M059J (cell line): ENCODE results near the gene BYSL. TPM values are rescaled to one million over a fixed set of nuclear protein-coding genes. Genes with fewer than 3 reads are reported as not detected.

Experiments used
- DNase-seq: peaks from one replicate; pipeline ENCODE4 v3.0.0-alpha.2; 2012; ENCODE audit warnings: low read depth
- total RNA-seq: library from RNA; depleted of rRNA; stranded (reverse); fragments of >200 nt; shearing (Covaris generic); gene quantifications from 2 replicates; pipeline ENCODE4 v1.2.3, GENCODE V29; 2014; rRNA removed

Gene BYSL, protein sequence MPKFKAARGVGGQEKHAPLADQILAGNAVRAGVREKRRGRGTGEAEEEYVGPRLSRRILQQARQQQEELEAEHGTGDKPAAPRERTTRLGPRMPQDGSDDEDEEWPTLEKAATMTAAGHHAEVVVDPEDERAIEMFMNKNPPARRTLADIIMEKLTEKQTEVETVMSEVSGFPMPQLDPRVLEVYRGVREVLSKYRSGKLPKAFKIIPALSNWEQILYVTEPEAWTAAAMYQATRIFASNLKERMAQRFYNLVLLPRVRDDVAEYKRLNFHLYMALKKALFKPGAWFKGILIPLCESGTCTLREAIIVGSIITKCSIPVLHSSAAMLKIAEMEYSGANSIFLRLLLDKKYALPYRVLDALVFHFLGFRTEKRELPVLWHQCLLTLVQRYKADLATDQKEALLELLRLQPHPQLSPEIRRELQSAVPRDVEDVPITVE
- total RNA-seq: 16.0 and 19.2 TPM in 2 replicates

DNA sequence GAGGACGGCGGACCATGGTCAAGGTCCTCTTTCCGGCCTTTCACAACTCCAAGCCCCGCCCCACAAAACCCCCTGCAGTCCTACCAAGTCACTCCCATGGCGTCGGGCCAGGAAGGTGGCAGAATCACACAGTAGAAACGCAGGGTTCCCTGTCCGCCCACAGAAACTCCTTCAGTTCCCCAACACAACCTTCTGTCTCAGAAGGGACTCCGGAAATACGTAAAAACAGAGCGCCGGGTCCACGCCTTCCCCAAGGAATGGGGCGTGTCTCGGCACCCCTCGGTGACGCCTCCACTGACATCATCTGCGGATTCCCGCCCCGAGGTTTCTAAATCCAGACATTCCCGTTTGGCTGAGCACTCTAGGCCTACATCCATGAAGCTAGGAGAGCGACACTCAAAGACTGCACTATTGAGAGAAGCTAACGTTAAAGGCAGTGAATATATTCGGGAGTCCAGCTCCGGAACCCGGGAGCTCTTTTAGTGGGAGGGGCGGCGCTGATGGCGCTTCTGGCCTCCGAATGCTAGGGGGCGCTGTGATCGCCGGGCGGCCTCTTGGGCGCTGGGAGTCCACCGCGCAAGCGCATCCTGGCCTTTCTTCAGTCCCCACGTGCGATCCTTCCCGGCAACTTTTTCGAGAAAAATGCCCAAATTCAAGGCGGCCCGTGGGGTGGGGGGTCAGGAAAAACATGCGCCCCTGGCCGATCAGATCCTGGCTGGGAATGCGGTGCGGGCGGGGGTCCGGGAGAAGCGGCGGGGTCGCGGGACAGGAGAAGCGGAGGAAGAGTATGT is at the start of gene BYSL, which contains the start of gene MED20:
Gene BYSL, plus strand, starts transcription at position 579 of the 791 bp plus-strand sequence. Its CDS starts 64 bp downstream, at position 643.
Gene MED20, minus strand, starts transcription at position 219 of the 791 bp plus-strand sequence. Its CDS starts 121 bp downstream, at position 98.
- peak; percentile 99 for DNase-seq

DNA sequence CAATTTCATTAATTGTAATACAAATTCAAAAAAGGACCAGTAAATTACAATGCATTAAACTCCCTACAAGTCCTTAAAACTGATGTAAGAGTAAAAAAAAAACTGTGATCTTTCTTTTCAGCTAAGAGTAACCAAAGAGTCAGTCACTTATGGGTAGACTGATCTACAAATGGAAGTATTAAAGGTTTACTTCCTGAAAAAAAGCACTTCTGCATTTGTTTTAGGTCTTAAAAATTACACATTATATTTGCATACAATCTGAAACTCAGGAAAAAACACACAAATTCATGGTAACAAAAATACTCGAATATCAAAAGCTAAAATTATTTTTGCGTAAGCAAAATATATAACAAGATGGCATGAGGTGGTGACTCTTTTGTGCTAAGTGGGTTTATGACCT is 49.6 kb upstream of the BYSL start:
- no peak for DNase-seq

DNA sequence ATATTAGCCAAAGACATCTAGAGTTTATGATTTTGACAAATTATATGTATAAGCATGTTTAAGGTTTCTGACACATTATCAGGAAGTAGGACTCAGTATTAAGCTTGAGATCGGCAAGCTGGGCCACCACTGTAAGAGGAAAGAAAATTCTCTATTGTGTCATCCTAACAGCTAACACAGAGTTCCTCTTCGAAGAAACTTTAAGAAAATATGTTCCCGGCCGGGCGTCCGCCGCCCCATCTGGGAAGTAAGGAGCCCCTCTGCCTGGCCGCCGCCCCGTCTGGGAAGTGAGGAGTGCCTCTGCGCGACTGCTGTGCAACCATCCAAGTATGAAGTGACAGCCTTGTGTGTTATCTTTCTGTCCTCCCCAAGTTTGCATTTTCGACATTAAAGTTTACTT is 49.2 kb upstream of the BYSL start:
- DNase-seq: no peak

DNA sequence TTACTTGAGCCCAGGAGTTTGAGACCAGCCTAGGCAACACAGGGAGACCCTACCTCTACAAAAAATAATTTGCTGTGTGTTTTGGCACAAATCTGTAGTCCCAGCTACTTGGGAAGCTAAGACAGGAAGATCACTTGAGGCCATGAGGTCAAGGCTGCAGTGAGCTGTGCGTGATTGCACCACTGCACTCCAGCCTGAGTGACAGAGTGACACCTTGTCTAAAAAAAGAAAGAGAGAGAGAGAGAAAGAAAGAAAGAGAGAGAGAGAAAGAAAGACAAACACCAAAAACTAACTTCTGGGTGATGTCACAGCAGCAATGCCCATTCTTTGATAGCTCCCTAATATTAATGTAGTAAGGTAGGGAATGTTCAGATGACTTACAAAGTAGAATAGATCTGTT is 46.6 kb upstream of the BYSL start:
- DNase-seq: no peak

DNA sequence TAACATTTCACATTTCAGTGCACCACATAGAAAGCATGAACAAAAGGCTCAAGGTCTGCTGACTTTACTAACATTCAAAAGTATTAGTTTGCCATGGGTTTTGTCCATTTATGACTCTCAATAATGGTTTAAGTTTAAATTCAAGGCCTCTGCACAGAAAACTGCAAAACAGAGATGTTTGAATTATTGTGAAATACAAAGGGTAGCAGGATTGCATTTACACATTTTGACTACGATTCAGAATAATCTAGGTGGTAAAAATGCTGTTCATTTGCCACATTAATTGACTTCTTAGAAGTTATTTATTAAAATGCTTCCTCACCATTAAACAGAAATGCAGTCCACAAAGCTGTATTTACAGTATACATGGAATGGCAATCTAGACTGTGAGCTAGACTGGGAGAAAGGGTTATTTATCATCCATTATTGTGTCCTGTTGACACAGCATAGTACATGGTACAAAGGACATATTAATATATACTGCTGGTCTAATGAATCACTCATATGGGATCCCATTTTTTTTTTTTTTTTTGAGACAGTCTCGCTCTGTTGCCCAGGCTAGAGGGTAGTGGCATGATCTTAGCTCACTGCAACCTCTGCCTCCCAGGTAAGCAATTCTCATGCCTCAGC is 44.1 kb upstream of the BYSL start:
- no peak for DNase-seq

DNA sequence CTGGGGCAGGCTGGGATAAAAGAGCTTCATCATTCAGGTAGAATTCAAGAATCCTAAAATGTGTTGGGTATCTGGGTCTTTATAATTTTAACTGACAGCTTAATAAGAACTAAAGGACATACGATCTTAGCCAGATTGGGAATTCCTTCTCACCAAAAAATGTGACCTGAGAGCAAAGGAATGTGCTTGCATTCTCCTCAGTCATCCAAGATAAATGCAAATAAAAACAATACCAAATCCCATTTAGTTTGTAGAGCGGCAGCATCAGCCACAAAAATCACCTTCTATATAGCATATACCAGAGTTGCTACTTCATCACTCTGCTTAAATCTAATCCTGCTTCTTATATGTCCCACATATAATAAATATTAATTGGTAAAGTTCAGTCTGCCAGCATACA is 43.1 kb upstream of the BYSL start:
- peak; percentile 77 for DNase-seq

DNA sequence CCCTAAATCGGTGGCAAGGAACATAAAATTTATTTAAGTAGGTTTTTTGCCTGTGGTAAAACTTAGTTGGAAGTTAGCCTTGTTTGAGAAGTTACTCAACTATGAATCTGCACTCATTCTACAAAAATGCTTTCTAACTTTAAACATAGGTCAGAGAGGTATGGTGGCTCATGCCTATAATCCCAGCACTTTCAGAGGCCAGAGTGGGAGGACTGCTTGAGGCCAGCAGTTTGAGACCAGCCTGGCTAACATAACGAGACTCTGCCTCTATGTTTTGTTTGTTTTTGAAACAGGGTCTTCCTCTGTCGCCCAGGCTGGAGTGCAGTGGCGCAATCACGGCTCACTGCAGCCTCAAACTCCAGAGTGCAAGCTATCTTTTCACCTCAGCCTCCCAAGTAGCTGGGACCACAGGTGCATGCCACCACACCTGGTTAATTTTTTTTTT is 42.3 kb upstream of the BYSL start:
- DNase-seq: peak; percentile 61

DNA sequence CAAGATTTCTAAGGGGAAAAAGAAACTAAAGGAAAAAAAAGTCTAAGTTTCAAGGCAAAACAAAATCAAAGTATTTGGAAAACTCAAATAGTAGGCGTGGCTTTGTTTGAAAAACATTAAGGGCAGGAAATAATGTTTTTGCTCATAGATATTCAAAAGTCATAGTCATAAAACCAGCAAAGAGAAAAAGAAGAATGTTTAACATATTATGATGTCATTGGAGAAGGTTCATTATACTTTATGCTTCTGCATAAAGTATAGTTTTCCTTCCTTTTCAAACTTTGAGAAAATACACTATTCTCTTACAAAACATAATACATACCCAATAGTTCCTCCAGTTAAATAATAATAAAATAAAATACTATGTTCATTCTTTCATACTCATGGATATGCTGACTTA is 39.8 kb upstream of the BYSL start:
- DNase-seq: no peak

DNA sequence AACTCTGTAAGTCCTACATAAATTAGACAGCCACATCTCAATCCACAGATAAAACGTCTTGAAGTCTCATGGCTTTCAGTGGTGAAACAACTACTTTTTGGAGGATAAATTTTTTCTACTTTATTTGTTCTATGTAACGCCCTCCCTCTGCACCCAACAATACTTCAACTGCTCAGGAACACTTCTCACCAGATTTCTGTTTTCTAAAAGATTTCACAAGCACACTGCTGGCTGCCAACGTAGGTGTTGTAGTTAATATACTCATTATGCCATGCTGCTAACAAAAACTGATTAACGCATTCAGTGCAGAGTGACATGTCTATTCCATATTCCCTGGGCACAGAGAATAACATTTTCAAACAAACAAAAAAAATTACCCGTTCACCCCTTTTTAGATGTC is 36.3 kb upstream of the BYSL start:
- no peak for DNase-seq

DNA sequence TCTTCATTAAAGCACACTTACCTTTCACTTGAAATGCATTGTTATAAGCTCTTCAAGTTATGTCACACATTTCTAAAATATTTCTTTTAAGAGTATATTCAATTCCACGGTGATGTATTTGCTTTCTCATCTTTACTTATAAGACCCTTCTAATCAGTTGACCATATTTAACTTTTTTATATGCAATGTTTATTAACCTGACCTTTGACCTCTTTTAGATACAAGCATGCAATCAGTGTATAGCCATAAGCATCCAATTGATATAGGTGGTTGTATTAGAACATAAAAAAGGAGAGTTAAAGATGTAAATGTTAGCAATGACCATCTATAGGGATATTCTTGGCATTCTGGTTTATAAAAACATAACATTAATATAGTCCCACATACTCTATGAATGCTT is 35.4 kb upstream of the BYSL start:
- no peak for DNase-seq

DNA sequence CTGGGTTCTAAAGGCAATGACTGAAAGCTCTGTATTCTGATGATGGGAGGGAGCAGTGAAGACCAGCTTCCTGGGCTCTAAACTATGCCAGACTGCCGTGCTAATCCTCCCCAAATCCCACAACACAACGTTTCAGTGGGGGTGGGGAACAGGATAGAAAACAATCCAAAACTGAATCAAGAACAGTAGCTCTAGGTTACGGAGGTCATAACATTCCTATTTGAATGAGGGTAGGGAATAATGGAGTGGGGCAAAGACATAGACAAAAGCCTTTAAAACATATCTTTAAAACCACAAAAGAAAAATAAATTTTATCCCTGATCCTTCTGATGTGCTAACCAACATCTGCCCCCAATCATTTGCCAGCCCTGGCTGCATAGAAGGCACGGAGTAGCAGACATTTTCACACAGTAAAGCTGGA is 34.0 kb upstream of the BYSL start:
- DNase-seq: no peak

DNA sequence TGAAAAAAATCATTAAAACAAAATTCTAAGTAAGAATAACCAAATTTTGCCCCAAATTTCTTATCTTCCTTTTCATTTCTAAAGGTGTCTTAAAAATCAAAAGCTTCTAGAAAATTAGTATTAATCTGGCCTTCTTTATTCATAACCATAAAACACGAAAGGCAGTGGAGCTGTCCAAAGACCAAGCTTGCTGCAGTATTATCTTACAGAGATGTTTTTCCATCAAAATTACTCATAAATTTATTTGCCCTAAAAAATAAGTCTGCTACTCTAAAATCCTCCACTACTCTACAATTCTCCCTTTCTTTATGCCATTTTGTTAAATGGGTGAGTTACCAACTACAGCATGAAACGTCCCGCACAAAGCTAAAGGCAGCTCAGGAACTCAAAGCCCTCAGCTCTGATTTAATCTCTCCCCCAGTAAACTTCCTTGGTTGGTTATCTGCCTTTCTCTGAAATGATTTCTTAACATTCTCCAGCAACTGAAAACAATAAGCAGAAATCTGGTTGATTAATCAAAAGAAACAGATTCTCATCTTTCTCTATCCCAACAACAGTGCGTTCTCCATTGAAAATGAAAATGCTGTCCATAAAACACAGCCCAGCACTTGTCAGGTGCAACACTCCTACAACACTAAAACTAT is 28.3 kb upstream of the BYSL start:
- DNase-seq: no peak

DNA sequence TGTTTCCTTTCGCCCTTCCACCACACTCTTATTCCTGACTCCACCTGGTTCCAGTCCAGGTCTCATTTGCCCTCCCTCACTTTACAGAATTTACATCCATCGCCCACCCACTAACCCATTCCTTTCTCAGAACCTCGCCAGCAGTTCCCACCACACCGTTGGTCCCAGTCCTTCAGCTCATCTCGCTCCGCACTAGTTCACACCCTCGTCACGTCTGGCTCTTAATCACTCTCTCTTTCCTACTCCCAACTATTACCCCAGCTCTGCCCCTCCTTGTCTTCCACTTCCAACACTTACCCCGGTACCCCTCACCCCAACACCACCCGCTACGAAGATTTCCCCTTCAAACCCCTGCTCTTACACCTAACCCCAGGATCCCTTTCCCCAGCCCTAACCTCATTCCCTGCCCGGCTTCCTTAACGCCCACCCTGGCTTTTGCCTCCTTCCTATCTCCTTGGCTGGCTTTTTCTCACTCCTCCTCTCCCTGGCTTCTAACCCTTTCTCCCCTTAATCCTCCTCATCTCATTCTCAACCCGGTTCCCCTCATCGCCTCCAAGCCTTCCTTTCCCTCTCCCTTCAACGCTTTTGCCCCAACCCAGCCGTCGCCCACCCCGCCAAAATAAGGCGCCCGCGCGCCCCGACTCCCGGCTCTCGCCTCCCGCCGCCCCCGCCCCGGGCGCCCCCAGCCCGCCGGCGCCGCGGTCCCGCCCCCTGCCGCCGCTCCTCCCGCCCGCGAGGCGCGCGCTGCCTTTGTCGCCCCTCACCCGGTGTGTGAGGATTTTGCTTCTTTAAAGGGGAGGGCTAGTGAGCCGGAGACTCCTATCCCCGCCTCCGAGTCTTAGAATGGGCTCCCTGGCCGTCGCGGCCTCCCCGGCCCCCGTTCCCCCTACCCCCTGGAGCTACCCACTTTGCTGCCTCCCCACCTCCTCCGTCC is 26.7 kb upstream of the BYSL start:
- DNase-seq: peak; percentile 27

DNA sequence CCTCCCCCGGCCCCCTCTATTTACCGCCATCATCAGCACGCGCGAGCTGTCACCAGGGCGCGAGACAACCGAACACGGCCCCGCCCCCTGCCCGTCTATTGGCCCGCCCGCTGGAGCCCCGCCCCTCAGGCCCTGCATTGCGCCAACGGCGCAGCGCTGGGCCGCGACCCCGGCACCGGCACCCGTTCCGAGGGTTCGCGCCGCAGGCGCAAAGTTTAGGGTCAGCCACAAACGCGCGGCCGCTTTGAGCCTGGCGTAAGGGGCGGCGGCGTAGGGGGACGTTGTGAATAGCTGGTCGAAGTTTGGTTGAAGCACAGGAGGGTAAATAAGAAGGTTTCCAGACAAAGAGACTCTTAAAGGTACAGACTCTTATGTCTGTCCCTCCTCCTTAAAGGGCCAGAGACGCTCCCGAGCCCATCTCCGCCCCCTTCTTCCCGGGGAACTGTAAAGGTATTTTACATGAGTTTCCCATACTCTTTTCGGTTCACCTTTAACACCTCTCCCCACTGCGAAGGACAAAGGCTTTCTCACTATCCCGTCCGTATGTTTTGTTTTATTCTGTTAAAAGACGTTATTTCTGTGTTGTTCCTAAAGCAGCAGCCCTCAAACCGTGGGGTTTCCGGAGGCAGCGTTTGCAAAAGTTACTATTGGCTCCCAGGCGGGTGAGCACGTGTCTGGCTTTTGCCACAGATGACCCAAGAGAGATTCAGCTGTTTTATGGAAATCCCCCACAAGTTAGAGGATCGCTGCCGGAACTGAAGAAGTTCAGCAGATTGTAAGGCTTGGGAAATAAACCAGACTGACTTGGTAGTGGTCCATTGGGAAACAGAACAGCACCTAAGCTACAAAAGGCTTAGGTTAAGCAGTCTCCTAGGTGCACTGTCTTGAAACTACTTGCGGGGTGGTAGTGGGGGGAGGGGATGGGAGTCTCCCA is 25.7 kb upstream of the BYSL start, which contains the start of gene USP49:
Gene USP49, minus strand, starts transcription at position 76 of the 934 bp plus-strand sequence. CDS start 88,392 bp downstream, outside the sequence.
- DNase-seq: peak; percentile 83

DNA sequence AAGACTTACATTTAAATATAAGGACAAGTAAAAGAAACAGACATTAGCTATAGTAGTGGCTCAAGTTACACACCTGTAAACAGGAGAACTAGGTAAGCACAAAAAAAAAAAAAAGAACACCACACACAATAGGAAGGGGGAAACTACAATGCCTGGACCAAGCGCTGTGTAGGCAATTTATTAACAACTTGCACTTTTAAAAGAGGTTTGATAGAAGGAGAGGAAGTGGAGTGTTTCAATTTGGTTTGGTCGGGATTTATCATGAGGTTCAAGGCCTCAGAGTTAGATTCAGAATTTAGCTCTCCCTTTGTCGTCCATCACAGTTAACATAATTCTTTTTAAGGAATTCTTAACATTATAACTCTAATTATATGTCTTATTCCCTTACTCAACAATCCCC is 25.0 kb upstream of the BYSL start:
- no peak for DNase-seq

DNA sequence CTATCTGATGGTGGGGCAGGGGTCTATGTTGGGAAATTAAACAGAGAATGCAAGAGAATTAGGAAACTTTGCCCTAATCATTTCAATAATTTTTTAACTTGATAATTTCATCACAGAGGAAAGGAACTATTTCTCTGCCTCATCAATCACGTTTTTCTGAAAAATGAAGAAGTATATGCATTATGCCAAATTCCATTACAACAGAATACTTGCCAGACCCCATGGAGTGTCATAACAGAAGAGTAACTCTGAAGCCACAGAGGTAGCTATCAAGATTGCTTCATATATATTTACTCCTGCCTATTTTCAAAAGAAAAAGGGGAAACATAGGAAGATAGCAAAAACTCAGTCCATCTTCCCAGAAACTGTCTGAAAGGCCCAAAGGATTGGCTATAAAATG is 20.4 kb upstream of the BYSL start:
- no peak for DNase-seq

DNA sequence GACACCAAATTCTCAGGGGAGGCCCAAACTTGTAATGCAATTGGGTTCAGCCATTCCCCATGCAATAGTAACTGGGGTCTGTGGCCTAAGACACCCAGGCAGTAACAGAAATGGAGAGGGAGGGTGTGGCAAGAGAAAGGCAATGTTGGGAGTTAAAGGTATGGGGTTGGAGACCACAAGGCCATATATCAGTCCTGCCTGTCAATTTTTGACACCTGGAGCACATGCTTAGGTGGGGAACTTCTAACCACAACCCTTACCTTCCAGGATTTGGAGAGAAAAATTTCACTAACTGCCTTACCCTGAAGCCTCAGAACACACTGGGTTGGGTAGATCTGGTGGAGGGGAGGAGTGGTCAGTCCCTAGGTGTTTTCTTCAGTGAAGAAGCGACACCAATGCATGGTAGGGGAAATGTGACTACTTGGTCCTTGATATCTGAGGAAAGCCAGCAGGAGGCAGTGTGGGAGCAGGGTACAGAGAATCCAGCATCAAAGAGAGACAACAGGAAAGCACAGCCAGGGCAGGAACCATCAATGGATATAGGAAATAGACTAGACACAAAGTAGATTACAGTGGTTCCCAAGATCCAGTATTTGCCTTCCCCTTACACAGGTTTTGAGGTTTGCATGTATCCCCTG is 19.3 kb upstream of the BYSL start:
- peak; percentile 41 for DNase-seq

DNA sequence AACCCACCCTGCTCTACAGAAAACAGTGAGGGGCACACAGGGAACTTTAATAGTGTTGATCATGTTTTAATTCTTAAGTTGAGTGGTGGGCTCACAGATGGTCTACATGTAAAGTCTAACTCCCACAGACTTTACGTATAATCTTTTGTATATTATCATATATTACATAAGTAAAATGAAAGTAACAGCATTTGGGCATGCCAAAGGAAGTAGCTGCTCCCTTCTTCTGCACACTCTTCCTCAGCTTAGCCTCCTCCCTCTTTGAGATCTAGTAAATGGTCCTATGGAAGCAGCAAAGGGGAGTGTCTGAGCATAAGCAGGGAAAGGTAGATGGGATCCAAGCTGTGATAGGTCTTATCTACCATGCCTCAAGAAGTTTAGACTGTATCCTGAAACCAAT is 11.6 kb upstream of the BYSL start:
- no peak for DNase-seq

DNA sequence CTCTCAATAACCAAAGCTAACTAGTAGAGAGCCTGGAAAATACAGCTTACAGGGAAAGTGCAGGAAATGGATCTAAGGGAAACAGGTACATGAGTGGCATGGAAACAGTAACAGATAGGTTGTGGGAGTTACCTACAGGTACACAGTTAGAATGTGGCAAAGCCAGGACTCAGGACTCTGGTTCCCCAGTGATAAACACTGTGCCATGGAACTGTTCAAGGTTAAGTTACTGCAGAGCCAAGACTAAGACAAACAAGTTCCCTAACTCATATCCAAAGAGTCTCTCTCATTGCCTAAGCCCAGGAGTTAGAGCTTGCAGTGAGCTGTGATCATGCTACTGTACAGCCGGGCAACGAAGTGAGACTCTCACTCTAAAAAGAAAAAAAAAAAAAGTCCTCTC is 7.0 kb upstream of the BYSL start:
- no peak for DNase-seq
